ENCODE measurements around the gene DDIT3.
"Not testable (repeated sequence)": the region's sequence is repeated elsewhere in the genome, so short reads cannot be mapped to it uniquely, and the experiment has no call there.

Gene DDIT3, protein sequence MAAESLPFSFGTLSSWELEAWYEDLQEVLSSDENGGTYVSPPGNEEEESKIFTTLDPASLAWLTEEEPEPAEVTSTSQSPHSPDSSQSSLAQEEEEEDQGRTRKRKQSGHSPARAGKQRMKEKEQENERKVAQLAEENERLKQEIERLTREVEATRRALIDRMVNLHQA

GRCh38 chr12:57520053-57520818 is at the start of gene DDIT3:
TSS of gene DDIT3 (minus strand) at chr12:57520514. CDS start at chr12:57517406, 3,108 bp downstream.
- DNase-seq (ENCODE audit: low read depth) = peak; percentile 100
- TF ChIP-seq CTCF (IDR thresholded peaks at IDR 0.05; ENCODE audit: insufficient read depth, low read depth, low read length, missing control alignments) = no peak
- peak within 1 kb of the TSS; percentile 74 for H3K4me3 ChIP-seq (ENCODE audit: low read depth, low read length)

GRCh38 chr12:57569858-57570257 is 49.5 kb upstream of the DDIT3 start:
- DNase-seq (ENCODE audit: low read depth) = no peak

DNA sequence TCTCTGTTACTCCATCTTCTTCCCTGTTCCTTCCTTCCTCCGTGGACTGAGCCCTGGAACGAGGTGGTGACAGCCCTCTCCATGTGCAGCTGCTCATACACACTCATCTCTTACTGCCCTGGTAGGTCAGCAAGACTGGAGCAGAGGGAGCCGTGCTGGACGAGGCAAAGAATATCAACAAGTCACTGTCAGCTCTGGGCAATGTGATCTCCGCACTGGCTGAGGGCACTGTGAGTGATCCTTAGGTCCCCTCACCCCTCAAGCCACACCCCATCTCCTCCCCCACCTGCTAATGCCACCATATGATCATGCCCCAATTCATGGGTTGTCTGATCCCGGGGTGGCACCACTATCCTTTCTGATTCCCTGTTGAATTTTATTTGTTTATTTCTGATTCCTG is 48.5 kb upstream of the DDIT3 start:
- no peak overlapping the region for H3K4me3 ChIP-seq (ENCODE audit: low read depth, low read length)
- TF ChIP-seq CTCF (IDR thresholded peaks at IDR 0.05; ENCODE audit: insufficient read depth, low read depth, low read length, missing control alignments) = no peak
- DNase-seq (ENCODE audit: low read depth) = no peak

More at GRCh38 chr12:57569858-57570257, 49.5 kb upstream of the DDIT3 start:
- H3K4me3 ChIP-seq (ENCODE audit: low read depth, low read length) = no peak overlapping the region
- TF ChIP-seq CTCF (IDR thresholded peaks at IDR 0.05; ENCODE audit: insufficient read depth, low read depth, low read length, missing control alignments) = no peak

DNA sequence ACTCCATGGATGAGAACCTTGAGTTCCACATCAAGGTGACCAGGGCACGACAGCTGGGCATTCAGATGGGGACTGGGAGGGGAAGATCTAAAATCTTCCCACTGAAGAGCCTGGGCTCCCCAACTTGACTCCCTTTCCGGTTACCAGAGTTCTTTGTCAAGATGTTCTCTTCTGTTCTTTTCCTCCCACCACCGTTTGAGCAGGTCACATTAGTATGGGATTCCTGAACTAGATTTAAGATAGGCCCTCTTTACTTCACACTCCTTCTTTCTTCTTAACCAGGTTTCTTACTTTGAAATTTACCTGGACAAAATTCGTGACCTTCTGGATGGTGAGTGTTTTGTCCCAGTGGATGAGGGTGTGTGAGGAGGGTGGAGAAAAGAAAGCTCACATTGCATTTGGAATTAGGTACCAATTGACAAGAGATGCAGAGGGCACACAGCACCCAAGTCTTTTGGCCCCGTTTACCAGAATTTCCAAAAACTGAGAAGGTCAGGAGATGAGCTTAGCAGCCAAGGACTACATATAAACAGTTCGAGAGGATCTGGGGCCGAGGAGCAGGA is 43.9 kb upstream of the DDIT3 start:
- no peak for DNase-seq (ENCODE audit: low read depth)
- no peak for TF ChIP-seq CTCF (IDR thresholded peaks at IDR 0.05; ENCODE audit: insufficient read depth, low read depth, low read length, missing control alignments)

GRCh38 chr12:57563358-57563757 is 43.0 kb upstream of the DDIT3 start:
- TF ChIP-seq CTCF (IDR thresholded peaks at IDR 0.05; ENCODE audit: insufficient read depth, low read depth, low read length, missing control alignments) = no peak
- DNase-seq (ENCODE audit: low read depth) = no peak
- H3K4me3 ChIP-seq (ENCODE audit: low read depth, low read length) = no peak overlapping the region

More for the DNA sequence above, 43.9 kb upstream of the DDIT3 start:
- no peak overlapping the region for H3K4me3 ChIP-seq (ENCODE audit: low read depth, low read length)

DNA sequence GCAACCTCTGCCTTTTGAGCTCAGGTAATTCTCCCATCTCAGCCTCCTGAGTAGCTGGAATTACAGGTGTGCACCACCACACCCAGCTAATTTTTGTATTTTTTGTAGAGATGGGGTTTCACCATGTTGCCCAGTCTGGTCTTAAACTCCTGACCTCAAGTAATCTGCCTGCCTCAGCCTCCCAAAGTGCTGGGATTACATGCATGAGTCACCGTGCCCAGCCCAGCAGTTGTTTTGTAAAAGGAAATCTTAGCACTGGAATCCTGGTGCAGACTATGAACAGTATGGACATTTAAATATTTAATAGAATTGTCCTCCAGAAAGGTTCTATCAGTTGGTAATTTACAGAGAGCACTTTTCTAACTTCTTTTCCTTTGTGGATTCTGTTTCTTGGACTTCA is 40.8 kb upstream of the DDIT3 start:
- H3K4me3 ChIP-seq (ENCODE audit: low read depth, low read length); DNase-seq (ENCODE audit: low read depth): not testable (repeated sequence)

- DNase-seq (ENCODE audit: low read depth) = no peak
- TF ChIP-seq CTCF (IDR thresholded peaks at IDR 0.05; ENCODE audit: insufficient read depth, low read depth, low read length, missing control alignments) = no peak
- H3K4me3 ChIP-seq (ENCODE audit: low read depth, low read length) = no peak overlapping the region
Measured at GRCh38 chr12:57560516-57560915, 40.2 kb upstream of the DDIT3 start.

All from GM12865 (cell line).